GM18951 (cell line): Measurements from ENCODE around the gene CCL3.
"Not testable (repeated sequence)": the region's sequence is repeated elsewhere in the genome, so short reads cannot be mapped to it uniquely, and the experiment has no call there.

Source experiments
- POLR2A ChIP-seq: IDR thresholded peaks from 4 replicates; pipeline ENCODE4 v1.6.1; 2011; ENCODE audit warnings: mild to moderate bottlenecking; ENCODE audit not compliant: insufficient read length, insufficient read depth; ENCODE audit errors: extremely low read depth
- in situ Hi-C: fragments of 300-500 bp; cut with MboI; formaldehyde crosslinking; loops from one replicate; pipeline ENCODE4 v1.12.0; 2022; ENCODE audit warnings: low sequenced_read_pairs, mixed read lengths, inconsistent platforms; ENCODE audit not compliant: unreplicated experiment

Gene CCL3

DNA sequence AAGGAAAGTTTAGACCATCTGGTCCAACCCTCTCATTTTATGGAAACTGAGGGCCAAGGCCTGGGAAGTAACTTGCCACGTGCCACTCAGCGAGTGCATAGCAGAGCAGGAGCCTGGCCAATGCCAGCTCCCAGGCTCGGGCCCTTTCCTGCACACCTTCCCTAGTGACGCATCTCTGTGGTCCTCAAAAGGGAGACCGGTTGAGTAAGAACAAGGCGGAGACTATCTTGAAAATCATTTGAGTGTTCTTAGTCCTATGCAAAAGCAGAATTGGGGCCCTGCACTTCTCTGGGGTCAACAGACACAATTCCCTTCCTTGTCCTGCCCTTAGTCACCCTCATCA is 16.5 kb upstream of the CCL3 start:
- peak; percentile 12 for TF ChIP-seq POLR2A
- in situ Hi-C loops = loop anchor here (10.0 kb wide), 1 partner anchor 108 kb away; the partner anchor contains the start of gene CCL4L2

GRCh38 chr17:36105781-36106492 is 16.0 kb upstream of the CCL3 start:
- in situ Hi-C loops = loop anchor here (10.0 kb wide), 1 partner anchor 109 kb away; the partner anchor contains the start of gene CCL4L2
- TF ChIP-seq POLR2A = peak; percentile 18

- in situ Hi-C loops = loop anchor here (10.0 kb wide), 1 partner anchor 110 kb away; the partner anchor contains the start of gene CCL4L2
- no peak for TF ChIP-seq POLR2A
These were observed 14.8 kb upstream of the CCL3 start for GRCh38 chr17:36104701-36105181.

DNA sequence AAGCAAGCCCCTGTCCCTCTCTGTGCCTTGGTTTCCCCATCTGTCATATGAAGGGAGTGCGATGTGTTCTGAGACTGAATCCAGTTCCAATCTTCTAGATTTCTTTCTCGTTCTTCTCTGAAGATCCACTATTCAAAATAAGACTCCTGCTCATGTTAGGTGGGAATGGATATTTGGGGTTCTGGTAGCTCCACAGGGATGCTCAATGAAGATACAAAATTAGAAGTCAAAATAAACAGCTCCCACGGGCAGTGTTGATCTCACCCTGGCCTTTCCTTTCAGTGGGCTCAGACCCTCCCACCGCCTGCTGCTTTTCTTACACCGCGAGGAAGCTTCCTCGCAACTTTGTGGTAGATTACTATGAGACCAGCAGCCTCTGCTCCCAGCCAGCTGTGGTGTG is 14.3 kb upstream of the CCL3 start:
- in situ Hi-C loops = loop anchor here (10.0 kb wide), 1 partner anchor 111 kb away; the partner anchor contains the start of gene CCL4L2

DNA sequence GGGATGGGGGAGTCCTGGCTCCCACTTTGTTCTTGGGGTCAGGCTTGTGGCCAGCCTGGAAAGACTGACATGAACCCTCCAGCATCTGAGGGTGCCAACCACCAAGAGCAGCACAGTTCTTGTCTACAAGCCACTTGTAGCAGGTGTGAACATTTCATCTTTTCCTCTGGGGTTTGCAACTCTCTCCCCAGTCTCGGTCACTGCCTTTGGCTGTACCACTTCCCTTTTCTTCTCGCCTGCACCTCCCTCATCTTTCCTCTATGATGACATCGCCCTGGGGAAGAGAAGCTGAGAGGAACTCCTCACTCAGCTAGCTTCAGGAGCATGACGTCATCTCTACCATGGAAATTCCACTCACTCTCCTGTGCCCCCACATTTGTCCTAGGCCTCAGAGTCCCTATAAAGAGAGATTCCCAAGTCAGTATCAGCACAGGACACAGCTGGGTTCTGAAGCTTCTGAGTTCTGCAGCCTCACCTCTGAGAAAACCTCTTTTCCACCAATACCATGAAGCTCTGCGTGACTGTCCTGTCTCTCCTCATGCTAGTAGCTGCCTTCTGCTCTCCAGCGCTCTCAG is 13.5 kb upstream of the CCL3 start, which contains the start of gene CCL4:
Gene CCL4, plus strand, starts transcription at position 427 of the 575 bp plus-strand sequence. Its CDS starts 79 bp downstream, at position 506.
- peak; percentile 42 for TF ChIP-seq POLR2A
- in situ Hi-C loops = loop anchor here (10.0 kb wide), 1 partner anchor 111 kb away; the partner anchor contains the start of gene CCL4L2

DNA sequence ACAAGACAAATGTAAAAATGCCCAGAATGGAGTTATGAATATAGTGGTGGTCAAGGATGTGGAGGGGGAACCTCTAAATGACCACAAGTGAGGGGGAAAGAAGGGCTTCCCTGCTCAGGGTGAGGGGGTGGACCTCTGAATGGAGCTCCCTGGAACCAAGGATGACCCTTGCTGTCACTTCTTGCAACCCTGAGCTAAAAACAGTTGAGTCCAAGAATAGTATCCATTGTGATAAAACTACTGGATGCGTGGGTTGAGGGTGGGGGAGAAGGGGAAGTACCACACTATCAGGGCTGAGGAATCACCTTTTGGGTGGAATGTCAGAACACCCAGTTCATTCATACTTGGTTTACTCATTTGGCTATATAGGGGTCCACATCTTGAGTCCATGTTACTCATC is 9.1 kb upstream of the CCL3 start:
- in situ Hi-C loops = not testable (repeated sequence)

- no peak for TF ChIP-seq POLR2A
- in situ Hi-C loops = no loop called here
These were observed 6.0 kb upstream of the CCL3 start for GRCh38 chr17:36095992-36096391.

DNA sequence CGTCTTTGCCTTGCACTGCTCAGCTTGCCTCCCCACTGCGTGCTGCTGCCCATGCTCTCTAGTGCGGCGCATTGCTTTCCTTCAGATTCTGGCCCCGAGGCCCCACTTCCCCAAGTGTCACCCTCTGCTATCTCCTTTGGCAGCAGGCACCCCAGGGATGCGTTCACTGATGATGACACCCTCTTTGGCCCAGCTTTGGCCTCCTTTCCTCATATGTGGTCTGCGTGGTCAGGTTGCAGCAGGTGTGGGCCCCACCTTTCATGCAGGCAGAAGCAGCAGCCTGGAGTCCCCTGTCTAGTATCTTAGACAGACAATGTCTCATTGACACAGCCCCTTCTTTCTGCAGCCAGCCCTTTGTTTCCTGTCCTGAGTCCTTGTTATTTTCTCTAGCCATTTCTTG is 4.8 kb upstream of the CCL3 start:
- no peak for TF ChIP-seq POLR2A
- in situ Hi-C loops = no loop called here

DNA sequence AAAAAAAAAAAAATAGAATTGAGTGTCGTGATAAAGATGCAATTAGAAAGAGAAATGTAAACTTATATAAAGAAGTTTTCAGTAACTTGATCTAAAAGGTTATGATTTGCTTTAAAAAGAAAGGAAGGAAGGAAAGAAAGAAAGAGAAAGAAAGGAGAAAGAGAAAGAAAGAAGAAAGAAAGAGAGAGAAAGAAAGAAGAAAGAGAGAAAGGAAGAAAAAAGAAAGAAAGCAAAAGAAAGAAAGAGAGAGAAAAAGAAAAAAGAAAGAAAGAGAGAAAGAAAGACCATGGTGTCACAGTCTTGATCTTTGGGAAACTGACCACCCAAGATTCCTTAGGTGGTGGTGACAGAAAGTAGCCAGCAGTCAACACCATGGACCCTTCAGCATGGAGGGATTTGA is 4.3 kb upstream of the CCL3 start:
- no peak for TF ChIP-seq POLR2A
- in situ Hi-C loops = no loop called here

DNA sequence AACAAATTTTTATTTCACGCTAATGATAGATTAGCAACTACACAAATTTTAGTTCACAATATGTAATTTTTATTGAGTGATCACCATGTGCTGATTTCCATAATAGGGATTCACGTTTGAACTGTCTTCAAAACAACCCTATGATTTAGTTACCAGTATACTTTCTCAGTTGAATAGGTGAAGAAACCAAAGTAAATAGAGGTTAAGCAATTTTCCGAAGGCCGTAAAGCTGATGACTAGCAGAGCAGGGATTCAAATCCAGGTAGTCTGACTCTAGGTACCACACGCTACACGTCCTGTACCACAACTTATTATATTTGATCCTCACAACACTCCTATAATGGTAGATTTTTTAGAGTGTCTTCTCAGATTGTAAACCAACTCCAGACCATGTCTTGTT is 2.8 kb upstream of the CCL3 start:
- in situ Hi-C loops = not testable (repeated sequence)

- TF ChIP-seq POLR2A = no peak
- in situ Hi-C loops = no loop called here
These were observed 2.3 kb upstream of the CCL3 start for GRCh38 chr17:36092230-36092629.

DNA sequence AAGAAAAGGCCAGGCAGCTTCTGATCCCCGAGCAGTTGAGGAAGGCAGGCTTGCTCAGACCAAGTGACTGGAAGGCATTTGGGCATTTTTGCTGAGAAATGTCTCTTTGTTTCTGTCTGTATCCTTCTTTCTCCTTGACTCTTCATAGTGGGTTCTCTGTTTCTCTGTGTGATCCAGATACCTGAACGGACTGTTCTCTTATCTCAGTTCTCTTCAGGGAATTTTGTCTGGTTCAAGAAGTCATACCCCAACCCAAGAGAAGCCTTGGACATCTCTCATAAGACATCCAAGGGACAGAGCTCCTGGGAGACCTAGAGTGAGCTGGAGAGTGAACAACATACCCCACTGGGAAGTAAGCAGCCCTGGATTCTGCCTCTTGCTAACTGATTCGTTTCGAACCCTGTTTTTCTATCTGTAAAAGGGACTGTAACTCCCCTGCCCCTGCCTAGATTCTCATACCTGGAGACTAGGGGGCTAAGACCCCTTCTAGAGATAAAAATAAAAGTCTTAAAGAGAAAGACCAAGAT is 541 bp downstream of the CCL3 start:
- no peak for TF ChIP-seq POLR2A
- in situ Hi-C loops = no loop called here

DNA sequence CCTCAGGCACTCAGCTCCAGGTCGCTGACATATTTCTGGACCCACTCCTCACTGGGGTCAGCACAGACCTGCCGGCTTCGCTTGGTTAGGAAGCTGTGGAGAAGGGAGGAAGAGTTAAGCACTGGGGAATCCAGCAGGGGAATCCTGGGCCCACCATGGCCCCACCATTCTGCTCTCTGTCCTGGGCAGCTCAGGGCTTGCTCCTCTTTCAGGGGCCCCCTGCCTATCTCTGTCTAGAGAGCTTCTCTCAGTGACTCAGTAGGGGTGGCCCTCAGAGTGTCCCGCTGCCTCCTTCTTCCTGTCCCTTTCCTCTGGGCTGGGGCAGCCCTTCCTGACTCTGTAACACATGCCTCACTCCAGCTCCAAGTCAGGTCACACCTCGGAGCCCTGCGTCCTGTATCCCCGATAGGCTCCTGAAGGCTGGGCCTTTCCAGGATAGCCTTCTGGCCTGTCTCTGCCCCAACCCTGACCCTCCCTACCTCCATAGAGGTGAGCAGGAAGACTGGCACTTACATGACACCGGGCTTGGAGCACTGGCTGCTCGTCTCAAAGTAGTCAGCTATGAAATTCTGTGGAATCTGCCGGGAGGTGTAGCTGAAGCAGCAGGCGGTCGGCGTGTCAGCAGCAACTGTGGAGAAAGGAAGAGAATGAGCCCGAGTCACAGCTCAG is 1.1 kb downstream of the CCL3 start:
- in situ Hi-C loops = no loop called here
- TF ChIP-seq POLR2A = peak; percentile 52
